Activated CD4-positive, CD25-positive, alpha-beta regulatory T cell (primary cell): ENCODE data around the gene CCDC8.
"Not testable (repeated sequence)": the region's sequence is repeated elsewhere in the genome, so short reads cannot be mapped to it uniquely, and the experiment has no call there.

Source experiments
- DNase-seq, 4 experiments: peaks; one replicate each; lab custom pipeline; 2025; lab: John Stamatoyannopoulos, UW

Gene CCDC8

DNA sequence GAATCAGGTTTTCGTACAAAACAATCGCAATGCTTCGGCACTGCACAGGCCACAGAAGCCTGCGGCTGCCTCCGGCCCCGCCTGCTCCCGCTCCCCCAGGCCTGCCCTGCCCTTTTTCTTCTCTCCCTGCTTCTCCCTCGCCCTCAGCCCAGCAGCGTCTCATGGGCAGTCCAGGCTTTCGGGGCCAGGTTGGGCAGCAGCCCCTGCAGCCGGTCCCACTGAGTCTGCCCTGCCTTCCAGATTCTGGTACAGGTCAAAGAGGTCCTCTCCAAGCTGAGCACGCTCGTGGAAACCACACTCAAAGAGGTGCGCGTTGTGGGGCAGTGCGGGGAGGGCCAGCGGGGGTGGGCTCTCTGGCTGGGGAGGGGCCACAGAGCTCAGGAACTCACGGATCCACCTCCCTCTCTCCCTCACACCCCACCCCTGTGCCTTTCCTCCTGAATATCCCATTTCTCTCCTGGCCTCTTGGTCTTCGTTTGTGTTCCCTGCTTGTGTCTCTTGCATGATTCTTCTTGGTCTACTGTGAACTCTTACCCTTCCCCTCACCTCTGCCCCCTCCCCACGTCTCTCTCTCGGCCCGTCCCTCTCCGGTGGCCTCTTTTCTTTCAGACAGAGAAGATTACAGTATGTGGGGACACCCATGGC, 30.1 kb downstream of the CCDC8 start:
- no peak for DNase-seq

DNA sequence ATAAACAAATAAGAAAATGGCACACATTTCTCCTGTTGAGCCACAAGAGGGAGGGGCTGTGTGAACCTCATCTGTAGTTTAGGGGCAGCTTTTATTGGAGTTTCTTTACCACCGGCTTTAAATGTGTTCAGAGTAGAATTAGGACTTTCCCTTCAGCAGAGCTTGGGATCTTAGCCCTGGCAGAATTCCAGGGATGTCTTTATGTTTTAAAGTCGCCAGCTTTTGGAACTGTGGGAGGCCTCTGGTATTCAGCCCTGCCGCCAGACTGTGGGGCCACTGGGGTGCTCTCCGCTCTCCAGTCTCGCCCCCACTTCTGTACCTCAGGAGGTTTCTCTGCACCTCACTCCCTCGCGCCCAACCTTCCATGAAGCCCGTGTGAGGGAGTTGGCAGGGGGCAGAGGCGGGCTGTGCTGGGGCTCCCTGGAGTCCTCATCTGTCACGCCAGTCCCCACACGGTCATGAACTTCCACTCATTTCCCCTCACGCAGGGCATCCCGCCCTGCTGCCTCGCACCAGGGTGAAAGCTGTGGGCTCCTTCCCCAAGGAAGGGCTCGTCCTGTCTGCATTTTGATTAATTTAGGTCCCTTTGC, 31.5 kb downstream of the CCDC8 start:
- DNase-seq = no peak

DNA sequence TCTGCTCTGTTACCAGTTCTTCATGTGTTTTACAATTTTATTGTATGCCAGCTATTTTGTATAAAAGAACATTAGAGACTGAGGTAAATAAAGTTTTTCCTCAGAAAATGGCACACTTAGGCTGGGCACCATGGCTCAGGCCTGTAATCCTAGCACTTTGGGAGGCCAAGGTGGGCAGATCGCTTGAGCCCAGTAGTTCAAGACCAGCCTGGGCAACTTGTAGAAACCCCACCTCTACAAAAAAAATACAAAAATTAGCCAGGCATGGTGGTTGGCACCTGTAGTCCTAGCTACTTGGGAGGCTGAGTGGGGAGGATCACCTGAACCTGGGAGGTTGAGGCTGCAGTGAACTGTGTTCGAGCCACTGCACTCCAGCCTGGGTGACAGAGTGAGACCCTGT, 32.0 kb downstream of the CCDC8 start:
- DNase-seq = no peak

DNA sequence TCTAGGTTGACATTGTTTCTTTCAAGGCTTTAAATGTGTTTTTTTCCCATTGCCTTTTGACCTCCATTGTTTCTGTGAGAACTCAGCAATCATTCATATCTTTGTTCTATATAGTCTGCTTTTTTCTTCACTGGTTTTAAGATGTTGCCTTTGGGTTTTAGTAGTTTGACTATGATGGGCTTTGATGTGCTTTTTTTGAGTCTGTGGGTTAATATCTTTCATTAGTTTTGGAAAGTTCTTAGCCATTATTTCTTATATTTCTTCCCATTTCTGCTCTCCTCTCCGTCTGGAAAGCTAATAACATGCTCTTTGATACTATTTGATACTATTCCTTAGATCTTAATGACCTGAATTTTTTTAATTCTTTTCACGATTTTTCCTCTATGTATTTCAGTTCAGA, 32.7 kb downstream of the CCDC8 start:
- no peak for DNase-seq

DNA sequence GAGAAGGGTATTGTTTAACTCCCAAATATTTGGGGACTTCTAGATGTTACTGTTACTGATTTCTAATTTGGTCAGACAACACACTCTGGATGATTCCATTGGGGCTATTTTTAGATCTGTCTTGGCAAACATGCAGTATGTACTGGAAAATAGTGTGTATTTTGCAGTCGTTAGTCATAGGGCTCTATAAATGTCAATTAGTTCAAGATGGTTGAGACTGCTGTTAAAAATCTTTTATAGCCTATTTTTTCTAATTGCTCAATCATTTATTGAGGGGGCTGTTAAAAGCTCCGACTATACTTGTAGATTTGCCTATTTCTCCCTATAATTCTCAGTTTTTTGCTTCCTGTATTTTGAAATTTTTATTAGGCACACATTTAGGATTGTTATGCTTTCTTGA, 35.1 kb downstream of the CCDC8 start:
- no peak for DNase-seq

DNA sequence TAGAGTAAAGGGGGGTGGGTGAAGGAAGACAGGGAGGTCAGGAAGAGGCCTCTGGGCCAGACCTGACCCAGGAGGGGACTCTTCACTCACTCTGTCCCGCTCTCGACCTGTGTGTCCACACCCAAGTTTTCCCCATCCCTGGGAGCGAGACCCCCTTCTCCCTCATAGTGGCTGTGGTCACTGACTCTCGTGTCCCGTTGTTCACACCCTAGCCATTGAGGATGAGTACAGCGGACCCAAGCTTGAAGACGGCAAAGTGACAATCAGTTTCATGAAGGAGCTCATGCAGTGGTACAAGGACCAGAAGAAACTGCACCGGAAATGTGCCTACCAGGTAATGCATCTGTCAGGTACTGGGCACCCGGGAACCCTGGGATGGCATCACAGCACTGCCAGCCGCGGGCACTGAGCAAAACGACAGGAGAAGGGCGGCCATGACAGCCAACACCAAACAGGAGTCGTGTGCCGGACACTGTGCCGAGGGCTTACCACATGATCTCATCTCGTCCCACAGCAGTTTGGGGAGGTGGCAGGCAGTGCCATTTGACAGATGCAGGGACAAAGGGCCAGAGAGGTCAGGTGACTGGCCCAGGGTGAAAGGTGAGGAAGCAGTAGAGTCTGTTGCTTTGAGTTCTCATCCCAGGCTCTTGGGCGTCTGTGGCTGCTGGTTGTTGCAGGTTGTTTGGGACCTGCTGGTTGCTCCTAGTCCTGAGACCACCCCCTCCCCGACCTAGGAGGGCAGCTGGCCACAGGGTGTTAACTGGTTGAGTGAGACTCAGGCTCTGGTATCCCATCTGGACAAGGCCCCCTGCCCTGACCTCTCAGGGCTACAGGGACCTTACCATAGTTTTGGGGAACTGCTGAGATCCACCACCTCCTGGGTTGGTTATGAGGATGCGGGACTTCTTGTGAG, 36.9 kb downstream of the CCDC8 start:
- DNase-seq = no peak

DNA sequence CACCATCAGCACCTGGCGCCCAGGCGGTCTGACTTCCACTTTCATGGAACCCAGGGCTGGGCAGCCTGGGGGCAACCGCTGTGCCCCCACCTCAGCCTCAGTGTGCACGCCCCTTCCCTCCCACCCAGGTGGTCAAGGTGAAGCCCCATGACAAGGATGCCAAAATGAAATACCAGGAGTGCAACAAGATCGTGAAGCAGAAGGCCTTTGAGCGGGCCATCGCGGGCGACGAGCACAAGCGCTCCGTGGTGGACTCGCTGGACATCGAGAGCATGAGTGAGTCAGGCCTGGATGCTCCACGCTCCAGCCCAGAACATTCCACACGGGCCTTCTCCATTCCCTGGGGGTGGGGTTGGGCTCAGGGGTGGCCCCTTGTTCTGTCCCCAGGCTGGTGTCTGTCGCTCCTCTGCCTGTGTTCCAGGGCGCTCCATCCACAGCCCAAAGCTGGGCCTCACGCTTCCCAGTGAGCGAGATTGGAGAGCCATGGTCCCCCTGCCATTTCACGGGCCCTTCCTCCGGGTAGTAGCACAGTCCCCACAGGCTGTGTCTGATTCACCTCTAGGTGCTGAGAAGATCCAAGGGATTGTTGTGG, 37.8 kb downstream of the CCDC8 start:
- not testable (repeated sequence) for DNase-seq

DNA sequence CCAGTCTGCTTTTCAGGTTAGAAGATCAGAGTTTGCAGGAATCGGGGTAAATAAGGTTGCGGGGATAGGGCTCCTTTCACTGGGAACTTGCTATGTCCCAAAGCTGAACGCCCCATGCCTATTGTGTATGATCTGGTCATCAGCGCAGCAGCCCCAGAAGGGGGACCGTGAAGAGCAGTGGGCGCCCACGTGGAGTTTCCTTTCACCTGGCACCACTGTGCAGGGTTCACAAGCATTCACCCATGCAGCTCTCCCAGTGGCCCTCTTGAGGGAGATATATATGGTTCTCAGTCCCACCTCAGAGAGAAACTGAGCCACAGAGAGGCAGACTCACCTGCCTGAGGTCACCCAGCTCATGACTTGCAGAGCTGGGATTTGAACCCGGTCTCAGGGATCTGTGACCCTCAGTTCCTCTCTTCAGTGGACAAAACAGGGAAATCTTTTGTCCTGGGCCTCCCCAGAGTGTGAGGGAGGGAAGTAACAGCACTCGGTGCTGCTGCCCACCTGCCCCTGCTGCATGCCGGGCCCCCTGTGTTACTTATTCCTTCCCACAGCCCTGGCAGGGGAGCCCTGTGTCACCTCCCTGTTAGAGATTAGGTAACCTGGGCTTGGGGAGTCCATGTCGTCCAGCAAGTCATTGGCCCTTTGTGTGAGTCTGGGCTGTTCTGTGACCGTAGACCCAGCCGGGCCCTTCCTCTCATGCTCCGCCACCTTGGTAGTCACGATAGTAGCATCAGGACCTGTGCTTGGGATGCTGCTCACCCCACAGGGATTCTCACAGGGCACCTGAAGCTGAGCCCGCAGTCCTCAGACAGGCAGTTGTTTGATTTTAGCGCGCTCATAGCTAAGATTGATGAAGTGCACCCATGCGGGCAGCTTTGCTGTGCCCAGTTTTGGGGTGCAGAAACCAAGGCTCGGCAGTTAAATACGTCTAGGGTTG, 38.6 kb downstream of the CCDC8 start:
- DNase-seq = no peak

DNA sequence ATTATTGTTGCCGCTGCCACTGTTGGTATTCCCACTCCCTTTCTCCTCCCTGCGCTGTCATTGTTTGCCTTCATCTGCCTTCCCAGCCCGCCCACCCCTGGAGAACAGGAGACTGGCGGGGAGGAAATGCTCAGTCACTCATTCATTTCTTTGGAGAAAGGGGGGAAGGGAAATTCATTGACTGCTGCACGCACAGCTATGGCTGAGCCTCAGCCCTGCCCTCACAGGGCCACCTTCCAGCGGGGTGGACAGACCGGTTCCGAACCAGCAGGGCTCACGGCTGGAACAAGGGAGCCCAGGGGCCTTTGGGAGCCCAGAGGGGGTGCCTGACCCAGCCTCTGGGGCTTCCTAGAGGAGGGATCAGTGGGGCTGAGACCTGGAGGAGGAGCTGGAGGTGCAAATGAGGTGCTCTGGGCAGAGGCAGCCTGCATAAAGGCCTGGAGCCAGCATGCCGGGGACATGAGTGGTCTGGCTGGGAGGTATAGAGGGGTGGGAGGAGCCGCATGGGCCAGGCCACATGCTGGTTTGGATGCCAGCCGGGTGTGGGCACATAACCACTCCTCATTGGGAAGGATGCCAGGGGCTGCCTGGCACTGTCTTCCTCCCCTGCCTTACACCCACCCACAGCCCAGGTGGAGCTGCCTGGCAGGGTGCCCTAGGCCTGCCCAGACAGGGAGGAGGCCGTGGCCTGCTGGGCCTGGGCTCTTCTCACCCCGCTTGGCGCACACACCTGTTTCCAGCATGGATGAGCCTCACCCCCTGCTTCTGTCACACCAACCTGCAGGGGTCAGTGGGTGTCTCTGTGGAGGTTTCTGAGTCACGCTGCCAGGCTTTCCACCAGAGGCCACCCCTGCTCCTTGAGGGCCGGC, 39.6 kb downstream of the CCDC8 start:
- no peak for DNase-seq

DNA sequence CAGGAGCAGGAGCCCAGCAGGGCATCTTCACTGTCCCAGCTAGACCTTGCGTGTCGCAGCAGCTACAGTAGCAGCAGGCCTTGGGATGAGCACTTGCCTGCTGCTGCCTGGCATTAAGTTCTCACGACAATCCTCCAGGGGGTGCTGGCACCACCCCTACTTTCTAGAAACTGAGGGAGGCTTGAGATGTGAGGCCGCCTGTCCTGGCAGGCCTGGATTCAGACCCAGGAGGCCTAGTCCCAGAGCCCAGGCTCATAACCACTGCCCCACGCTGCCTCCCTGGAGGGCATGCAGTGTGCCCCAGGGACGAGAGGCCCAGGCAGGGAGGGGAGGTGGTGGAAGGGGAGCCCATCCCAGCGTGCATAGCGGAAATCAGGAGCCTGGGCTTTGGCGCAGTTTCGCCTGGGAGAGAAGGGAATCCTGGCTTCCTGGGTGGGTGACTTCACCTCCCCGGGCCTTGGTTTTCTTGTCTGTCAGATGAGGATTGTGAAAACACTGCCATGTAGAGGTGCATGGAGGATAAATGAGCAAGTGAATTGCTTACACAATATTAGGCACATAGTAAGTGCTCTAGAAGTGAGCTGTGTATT, 40.4 kb downstream of the CCDC8 start:
- DNase-seq = no peak

DNA sequence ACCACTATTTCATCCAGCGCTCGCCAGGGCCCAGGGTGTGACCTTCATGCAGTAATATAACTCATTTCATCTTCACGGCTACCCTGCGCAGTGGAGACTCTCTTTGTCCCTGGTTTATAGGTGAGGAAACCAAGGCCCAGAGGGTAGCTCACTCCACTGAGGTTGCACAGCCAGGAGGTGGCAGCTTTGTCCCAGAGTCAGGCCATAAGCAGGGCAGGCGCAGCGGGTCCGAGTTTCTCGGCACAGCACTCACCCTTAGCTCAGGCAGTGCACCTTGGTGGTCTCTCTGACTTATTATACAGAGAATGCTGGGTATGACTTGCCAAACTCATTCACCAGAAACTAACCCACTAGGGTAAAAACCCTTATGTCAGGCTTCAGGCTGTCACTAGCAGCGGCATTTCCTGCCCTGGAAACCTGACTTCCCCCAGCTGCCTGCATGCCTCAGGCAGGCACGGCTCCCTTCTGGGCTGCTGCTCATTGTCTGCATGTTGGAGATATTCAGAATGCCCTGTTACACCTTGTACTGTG, 41.9 kb downstream of the CCDC8 start:
- no peak for DNase-seq

DNA sequence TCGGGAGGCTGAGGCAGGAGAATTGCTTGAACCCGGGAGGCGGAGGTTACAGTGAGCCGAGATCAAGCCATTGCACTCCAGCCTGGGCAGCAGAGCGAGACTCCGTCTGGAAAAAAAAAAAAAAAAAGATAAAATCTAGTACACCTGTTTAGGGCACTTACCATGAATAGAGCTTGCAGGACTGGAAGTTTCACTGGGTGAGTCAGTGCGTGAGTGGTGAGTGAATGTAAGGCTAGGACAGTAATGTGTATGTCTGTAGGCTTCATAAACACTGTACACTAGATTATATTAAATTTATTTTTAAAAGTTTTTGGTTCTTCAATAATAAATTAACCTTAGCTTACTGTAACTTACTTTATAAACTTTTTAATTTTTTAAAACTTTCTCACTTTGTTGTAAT, 43.5 kb downstream of the CCDC8 start:
- no peak for DNase-seq

DNA sequence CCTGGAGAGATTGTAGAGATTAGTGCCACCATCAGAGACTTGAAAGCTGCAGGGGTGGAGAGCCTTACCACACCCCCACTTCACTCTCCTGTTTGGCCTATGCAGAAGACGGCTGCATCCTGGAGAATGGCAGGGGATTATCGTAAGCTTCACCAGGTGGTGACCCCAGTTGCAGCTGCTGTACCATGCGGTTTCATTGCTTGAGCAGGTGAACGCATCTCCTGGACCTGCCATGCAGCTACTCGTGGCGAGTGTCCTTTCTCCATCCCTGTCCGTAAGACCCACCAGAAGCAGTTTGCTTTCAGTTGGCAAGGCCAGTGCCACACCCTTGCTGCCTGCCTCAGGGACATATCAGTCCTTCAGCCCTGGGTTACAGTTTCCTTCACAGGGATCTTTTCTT, 45.2 kb downstream of the CCDC8 start:
- no peak for DNase-seq

DNA sequence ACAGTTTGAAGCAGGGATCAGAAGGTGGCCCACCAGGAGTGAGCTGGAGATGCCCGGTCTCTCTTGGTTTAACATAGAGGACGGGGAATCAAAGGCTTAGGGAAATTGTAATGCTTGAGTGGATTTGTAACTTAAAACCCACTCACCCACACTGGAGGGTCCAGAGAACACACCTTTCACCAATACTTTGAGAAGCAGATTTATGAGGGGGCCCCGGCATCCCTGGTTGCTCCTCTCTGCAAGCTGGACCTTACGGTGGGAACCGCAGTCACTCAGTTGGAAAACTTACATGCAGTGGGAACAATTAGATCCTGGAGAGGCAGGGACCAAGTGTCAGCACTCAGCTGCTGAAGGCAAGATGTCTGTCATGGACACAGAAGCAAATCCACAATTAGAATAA, 45.9 kb downstream of the CCDC8 start:
- no peak for DNase-seq

DNA sequence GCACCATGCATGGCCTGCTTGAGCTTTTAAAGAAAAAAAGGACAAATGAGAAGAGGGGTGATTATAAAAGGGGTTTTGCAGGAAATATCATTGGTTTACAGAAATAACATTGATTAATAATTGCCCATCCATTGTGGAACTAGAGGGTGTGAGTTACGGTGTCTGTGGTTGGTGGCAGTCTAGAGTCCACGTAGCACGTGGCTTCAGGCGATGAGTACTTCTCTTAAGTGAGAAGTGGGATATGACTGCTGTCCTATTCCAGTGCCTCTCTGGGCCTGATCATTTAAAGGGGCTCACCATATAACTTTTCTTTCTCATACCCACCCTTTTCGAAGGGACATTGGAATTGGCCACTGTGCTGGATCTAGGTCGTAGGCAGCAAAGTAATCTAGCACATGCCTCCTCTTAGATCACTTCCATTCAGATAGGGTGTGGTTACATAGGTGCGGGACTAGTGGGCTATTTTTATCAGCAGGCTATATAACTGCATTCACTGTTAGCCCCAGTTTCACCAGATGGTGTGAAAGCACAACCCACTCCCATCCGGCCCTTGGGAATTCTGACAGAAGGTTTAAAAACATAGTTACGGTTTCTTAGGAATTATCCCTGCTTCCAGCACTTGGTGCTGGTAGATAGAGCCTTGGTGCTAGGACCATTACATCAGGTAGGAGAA, 46.6 kb downstream of the CCDC8 start:
- DNase-seq = no peak

DNA sequence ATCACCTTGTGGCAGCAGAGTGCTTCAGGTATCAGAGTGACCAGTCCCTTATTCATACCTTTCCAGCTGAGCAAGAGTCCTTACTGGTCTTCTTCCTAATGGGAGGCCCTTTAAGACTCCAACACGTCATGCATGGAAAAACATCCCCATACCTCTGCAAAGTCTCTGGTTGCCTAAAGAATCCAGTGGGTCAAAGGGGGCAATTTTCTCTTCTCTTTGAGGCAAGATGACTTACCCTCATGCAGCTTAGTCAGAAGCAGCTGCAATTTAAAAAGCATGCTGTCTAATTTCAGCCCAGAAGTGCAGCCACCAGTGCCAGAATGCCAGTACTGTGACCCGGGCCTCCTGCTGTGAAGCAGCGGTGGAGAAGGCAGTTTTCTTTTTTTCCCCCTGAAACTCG, 47.8 kb downstream of the CCDC8 start:
- no peak for DNase-seq

DNA sequence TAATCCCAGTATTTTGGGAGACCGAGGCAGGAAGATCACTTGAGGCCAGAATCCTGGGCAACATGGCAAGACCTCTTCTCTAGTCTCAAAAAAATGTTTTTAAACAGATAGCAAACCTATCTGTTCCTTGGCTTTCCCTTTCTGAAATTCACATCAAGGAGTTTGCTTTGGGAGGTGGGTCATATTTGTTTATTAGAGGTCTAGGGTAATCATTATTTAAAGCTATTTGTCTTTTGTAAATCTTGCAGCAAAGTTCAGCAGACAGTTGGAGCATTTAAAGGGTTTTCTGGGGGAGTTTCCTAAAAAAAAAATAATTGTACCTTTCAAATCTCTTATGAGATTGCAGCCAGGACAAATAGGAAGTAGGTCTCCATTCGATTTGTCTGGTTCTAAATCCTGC, 49.0 kb downstream of the CCDC8 start:
- no peak for DNase-seq

DNA sequence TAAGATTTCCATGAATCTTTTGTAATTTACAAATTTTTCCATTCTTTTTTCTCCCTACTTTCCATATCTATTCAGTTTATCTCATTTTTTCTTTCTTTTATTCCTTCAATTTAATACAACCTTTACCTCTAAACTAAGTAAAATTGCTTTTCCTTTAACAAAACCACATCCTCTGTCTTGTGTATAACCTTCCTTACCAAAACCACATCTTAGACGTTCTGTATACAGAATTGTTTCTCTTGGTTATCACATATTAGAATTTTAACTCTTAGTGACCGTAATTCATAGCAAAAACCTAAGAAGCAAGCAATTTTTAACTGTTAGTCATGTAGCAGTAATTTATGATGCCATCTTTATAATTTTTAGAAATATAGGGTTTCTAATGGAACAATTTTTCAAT, 51.4 kb downstream of the CCDC8 start:
- DNase-seq = no peak
